GM21576 (cell line): ENCODE measurements around the gene PRR14L.
"Not testable (repeated sequence)": the region's sequence is repeated elsewhere in the genome, so short reads cannot be mapped to it uniquely, and the experiment has no call there.

Experiments used
- ATAC-seq: cut with Tn5 transposase; IDR thresholded peaks from one replicate; pipeline ENCODE4 v1.9.1; 2021; ENCODE audit warnings: mild to moderate bottlenecking, moderate library complexity; ENCODE audit not compliant: unreplicated experiment

Gene PRR14L

GRCh38 chr22:31683181-31684105 is 66.5 kb downstream of the PRR14L start:
- ATAC-seq, result no peak

DNA sequence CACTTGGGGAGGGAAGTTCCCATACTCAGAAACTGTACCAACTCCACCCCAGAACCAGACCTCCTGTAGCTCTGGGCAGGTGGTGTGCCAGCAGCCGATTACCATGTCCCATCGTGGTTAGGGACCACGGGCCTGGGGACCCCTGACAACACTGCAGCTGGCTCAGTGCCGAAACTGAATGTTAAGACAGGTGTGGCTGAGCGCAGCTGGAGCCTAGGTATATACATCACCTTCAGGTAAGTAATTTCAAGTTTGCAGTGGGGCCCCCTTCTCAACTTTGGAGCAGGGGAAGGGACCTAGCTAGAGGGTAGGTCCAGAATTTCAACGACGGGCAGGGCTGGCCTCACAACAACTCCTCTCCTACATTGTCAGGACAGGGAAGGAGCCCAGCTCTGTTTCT is 67.2 kb downstream of the PRR14L start:
- ATAC-seq, result no peak

DNA sequence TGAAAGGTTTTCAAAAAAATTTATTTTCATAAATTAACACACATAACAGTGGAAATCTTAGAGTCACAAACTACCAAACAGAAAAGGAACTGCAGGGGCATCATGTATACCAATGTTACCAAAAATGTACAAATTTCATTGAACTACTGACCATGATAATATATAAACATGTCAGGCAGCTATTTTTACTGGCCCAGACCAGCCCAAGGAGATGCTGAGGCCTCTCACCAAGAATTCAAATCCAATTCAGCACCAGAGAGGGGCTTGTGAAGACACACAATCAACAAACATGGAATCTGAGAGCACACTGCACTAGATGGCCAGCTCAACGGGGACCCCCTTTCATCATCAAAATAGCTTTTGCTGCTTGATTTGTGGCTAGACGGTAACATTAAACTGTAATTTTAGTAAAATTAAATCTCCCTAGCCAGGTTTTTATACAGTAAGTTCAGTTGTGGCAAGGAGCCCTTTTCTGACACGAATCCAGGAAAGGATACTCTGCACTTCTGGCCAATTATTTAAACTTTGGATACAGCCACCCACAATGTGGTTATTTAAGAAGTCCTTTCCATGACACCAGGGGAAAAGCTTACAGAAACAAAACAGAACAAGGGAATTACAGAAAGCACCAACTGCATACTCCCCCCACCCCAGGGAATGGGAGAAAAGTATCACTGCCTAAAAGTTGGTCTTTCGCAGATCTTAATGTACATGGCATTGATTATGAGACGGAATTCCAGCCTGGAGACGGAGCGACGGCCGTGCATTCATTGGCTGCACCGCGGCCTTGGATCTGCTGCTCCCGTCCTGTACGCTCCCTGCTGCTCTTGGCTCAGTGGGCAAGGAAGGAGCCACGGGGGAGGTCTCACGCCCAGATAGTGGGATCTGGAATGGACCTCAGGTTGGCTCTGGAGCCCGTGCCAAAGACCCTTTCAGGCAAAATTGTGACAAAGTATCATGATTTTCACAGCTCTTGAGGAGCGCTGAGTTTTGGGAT is 68.3 kb downstream of the PRR14L start:
- no peak for ATAC-seq

- ATAC-seq, result no peak
Measured at GRCh38 chr22:31680861-31681341, 69.0 kb downstream of the PRR14L start.

GRCh38 chr22:31678748-31679147 is 71.2 kb downstream of the PRR14L start:
- no peak for ATAC-seq

DNA sequence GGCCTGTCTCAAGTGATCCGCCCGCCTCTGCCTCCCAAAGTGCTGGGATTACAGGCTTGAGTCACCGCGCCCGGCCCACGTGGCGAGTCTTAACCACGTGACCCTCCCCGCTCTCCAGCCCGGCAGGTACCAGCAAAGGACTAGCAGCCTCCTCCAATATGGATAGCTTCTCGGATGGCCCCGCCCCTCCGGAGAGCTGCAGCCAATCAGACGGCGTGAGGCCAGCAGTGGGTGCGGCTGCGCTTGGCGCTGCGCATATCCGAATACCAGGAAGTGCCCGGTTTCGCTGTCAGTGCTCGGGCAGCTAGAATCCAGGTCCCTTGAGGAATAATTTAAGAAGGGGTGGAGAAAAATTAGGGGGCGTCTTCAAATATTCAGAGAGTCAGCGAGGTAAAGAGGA is 73.2 kb downstream of the PRR14L start:
- ATAC-seq, result peak; percentile 79

- ATAC-seq, result not testable (repeated sequence)
Measured at GRCh38 chr22:31674219-31674618, 75.7 kb downstream of the PRR14L start.

- ATAC-seq, result not testable (repeated sequence)
Measured at GRCh38 chr22:31668849-31669248, 81.1 kb downstream of the PRR14L start.

DNA sequence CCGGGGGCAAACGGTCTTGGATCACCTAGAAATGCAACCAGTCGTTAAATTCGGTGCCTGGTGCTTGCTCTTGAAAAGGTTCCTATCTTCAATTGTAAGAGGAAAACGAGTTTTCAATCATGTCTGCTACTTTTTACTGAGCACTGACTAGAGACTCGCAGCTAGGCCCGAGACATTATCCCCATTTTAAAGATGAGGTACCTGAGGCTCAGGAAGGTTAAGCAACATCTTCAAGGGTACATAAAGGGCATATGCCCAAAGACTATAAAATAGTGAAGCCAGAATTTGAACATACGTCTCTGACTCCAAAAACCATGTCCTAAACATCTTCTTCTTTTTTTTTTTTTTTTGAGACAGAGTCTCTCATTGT is 87.3 kb downstream of the PRR14L start:
- no peak for ATAC-seq

DNA sequence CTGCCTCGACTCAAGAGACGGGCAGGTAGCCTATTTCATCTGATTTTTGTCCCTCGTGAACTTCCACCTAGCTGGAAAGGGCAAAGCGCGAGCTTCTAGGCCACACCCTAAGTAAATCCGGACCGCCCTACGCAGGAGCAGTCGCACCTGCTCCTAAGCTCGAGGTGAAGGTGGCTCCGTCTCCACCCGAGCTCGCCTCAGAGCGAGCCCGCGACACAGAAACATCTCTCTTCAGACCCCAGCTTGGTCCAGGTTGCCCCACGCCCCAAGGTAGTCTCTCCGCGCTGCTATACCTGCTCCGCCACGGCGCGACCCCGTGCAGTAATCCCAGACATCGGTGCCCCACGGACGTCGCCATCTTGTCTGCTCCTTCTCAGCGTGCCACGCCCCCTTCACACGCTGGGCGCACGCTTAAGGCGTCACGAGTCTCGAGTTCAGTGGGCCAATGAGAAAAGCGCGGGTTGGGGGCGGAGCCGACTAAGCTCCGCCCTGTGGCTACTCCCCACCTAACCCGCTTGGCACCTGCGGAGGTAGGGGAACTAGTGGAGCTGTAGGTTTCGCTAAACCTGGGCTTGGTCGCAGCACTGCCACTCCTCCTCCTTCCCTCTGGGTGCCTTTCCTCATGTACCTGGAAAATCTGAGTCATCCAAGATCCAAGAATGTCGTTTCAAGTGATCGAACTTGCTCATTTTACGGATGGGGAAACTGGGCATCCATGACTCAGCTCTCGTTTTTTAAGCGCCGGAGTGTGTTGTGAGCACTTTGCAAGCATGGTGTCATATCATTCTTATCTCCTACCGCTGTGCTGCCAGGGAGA is 87.9 kb downstream of the PRR14L start, which contains the start of gene PISD:
TSS of gene PISD (minus strand) at position 365 of the 817 bp plus-strand sequence. CDS start at position 358, 7 bp downstream.
- peak; percentile 79 for ATAC-seq

GRCh38 chr22:31660860-31661341 is 89.0 kb downstream of the PRR14L start:
- ATAC-seq, result not testable (repeated sequence)

DNA sequence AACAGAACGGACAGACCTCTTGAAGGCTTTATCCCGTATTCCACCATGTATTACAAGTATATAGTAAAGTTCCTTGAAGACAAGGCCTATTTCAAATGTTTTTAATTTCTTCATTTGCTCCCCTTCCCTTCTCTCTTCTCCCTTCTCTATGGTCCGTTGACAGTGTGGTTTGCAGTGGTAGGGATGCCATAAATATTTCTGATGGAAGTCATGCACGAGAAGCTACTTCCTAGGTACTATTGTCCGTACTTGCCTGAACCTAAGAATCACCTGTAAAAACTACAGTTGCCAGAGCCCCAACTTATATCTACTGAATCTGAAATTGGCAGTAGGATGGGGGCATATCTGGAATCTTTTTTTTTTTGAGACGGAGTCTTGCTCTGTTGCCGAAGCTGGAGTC is 90.7 kb downstream of the PRR14L start:
- ATAC-seq, result no peak

- no peak for ATAC-seq
Measured at GRCh38 chr22:31654408-31654807, 95.5 kb downstream of the PRR14L start.

GRCh38 chr22:31653944-31654343 is 96.0 kb downstream of the PRR14L start:
- ATAC-seq, result no peak

GRCh38 chr22:31652911-31653684 is 96.8 kb downstream of the PRR14L start:
- no peak for ATAC-seq

DNA sequence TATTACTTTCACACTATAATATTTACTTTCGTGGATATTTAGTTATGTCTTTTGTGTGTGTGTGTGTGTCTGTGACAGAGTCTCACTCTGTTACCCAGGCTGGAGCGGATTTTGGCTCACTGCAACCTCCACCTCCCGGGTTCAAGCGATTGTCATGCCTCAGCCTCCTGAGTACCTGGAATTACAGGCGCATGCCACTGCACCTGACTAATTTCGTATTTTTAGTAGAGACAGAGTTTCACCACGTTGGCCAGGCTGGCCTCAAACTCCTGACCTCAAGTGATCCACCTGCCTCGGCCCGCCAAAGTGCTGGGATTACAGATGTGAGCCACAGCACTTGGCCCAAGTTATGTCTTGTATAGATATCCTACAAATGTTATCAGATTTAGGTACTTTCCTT is 97.8 kb downstream of the PRR14L start:
- no peak for ATAC-seq

DNA sequence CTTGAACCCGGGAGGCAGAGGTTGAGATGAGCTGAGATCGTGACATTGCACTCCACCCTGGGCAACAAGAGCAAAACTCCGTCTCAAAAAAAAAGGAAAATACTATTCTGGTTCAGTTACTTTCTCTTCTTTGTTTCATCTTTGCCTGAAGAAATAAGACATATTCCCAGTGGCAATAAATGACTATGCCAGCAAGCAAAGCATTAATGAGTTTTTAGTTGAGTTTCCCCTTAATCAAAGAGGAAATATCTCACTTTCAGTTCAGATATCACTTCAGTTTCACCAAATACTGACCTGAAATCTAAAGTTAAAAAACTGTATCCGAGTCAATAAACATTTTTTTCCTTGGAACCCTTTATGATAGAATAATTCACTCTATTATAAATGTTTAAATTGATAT is 98.3 kb downstream of the PRR14L start:
- no peak for ATAC-seq

GRCh38 chr22:31650391-31650790 is 99.5 kb downstream of the PRR14L start:
- no peak for ATAC-seq

GRCh38 chr22:31647523-31648320 is 102.2 kb downstream of the PRR14L start:
- ATAC-seq, result no peak
